Naive B cell (primary cell): ENCODE results near the gene MSMP. TPM values are rescaled to one million over a fixed set of nuclear protein-coding genes. Genes with fewer than 3 reads are reported as not detected.
A peak's percentile ranks its signal among the peaks of the same experiment; 100 is the strongest.

ENCODE experiments used
- ATAC-seq, 2 donors: fragments of 150-1000 bp; cut with Tn5 transposase; 2 replicates each; pipeline ENCODE4 v1.10.0; 2021; ENCODE audit warnings: low read depth in 2 of 2, mild to moderate bottlenecking in 2 of 2, moderate library complexity in 2 of 2
- DNase-seq: peaks from one replicate; pipeline ENCODE4 v3.0.0; 2022
- H3K27ac Mint-ChIP-seq, 6 donors: one replicate each; pipeline ENCODE4 v1.8.0; 2020 to 2022; ENCODE audit warnings: mild to moderate bottlenecking in 6 of 6, mixed read lengths in 6 of 6, moderate library complexity in 5 of 6, inconsistent platforms in 2 of 6
- H3K27me3 Mint-ChIP-seq, 3 donors: one replicate each; pipeline ENCODE4 v1.8.0; 2021 to 2022; ENCODE audit warnings: mixed read lengths in 3 of 3, mild to moderate bottlenecking in 1 of 3
- H3K36me3 Mint-ChIP-seq, 2 donors: one replicate each; pipeline ENCODE4 v1.8.0; 2020 to 2022; ENCODE audit warnings: mixed read lengths in 2 of 2, inconsistent platforms in 1 of 2, mild to moderate bottlenecking in 1 of 2
- H3K4me1 Mint-ChIP-seq, 3 donors: one replicate each; pipeline ENCODE4 v1.8.0; 2020 to 2022; ENCODE audit warnings: mixed read lengths in 3 of 3, inconsistent platforms in 1 of 3, mild to moderate bottlenecking in 1 of 3, moderate library complexity in 1 of 3
- H3K4me3 Mint-ChIP-seq, 8 donors: one replicate each; pipeline ENCODE4 v1.8.0; 2020 to 2022; ENCODE audit warnings: mild to moderate bottlenecking in 8 of 8, mixed read lengths in 8 of 8, moderate library complexity in 8 of 8, inconsistent platforms in 2 of 8
- H3K9me3 Mint-ChIP-seq, 7 donors: one replicate each; pipeline ENCODE4 v1.8.0; 2020 to 2022; ENCODE audit warnings: mixed read lengths in 7 of 7, mild to moderate bottlenecking in 5 of 7, inconsistent platforms in 2 of 7, moderate library complexity in 1 of 7
- polyA plus RNA-seq, 6 donors: library from polyadenylated mRNA; unstranded; fragments of 300-500 nt; fragmentation: Illumina TruSeq; gene quantifications; one replicate each; pipeline ENCODE4 v1.2.3, GENCODE V29; 2021; ENCODE audit warnings: low read depth in 6 of 6

The MSMP gene
- polyA plus RNA-seq, 6 donors from 2014 or later = 2.1 to 7.2 (median 3.6) TPM; not detected in 1

GRCh38 chr9:35705836-35706430, 48.1 kb downstream of the MSMP start:
- Mint-ChIP-seq H3K27me3 (no peaks in the 10 kb centered on the region), H3K4me1 (peaks cover 2 to 11% (median 10%) of the 10 kb centered on the region in 3 donors), H3K27ac (peak overlapping the region in 1 of 6 donors; percentile 62), H3K9me3 (no peaks in the 10 kb centered on the region), H3K36me3 (peaks cover 10 to 36% of the 10 kb centered on the region in 2 donors), H3K4me3 (no peak overlapping the region)
- ATAC-seq = no peak
- no peak for DNase-seq

- DNase-seq (no peak), ATAC-seq (no peak)
- H3K36me3 Mint-ChIP-seq = peaks cover 10 to 36% of the 10 kb centered on the region in 2 donors
- H3K4me3 Mint-ChIP-seq = no peak overlapping the region
- peak overlapping the region in 1 of 6 donors; percentile 62 for H3K27ac Mint-ChIP-seq
- no peaks in the 10 kb centered on the region for H3K9me3 Mint-ChIP-seq
- H3K27me3 Mint-ChIP-seq = no peaks in the 10 kb centered on the region
- H3K4me1 Mint-ChIP-seq = peaks cover 0 to 11% (median 10%) of the 10 kb centered on the region in 3 donors
These were observed 48.7 kb downstream of the MSMP start for GRCh38 chr9:35705372-35705771.

GRCh38 chr9:35703906-35704672, 50.0 kb downstream of the MSMP start:
- H3K4me1 Mint-ChIP-seq = peaks cover 0 to 11% (median 10%) of the 10 kb centered on the region in 3 donors
- H3K36me3 Mint-ChIP-seq = peaks cover 10 to 36% of the 10 kb centered on the region in 2 donors
- H3K4me3 Mint-ChIP-seq = no peak overlapping the region
- H3K9me3 Mint-ChIP-seq = no peaks in the 10 kb centered on the region
- no peak for ATAC-seq
- no peaks in the 10 kb centered on the region for H3K27me3 Mint-ChIP-seq
- DNase-seq = no peak
- peak overlapping the region in 1 of 6 donors; percentile 22 for H3K27ac Mint-ChIP-seq

Other genes with a start within 250 kb of the MSMP start
- gene TESK1, start 149.0 kb downstream of the MSMP start, polyA plus RNA-seq = 10 to 100 TPM in 1 of 6 donors, 1 to 10 TPM in 5; 3.0 to 18.8 (median 6.8) TPM
- gene CD72, start 135.9 kb downstream of the MSMP start, polyA plus RNA-seq = 100 to 1,000 TPM; 293 to 418 (median 315) TPM
- gene SIT1, start 103.3 kb downstream of the MSMP start, polyA plus RNA-seq = 100 to 1,000 TPM in 1 of 6 donors, 10 to 100 TPM in 5; 56.8 to 107 (median 73.5) TPM
- 10 to 100 TPM in 4 of 6 donors, not detected in 2; 41.0 to 72.3 (median 56.5) TPM for gene RMRP, start 96.3 kb downstream of the MSMP start, polyA plus RNA-seq
- gene CCDC107, start 96.0 kb downstream of the MSMP start, polyA plus RNA-seq = 10 to 100 TPM; 42.7 to 60.2 (median 51.5) TPM
- gene ARHGEF39, start 89.1 kb downstream of the MSMP start, polyA plus RNA-seq = 1 to 10 TPM in 5 of 6 donors, under 1 TPM in 1; 0.90 to 4.0 (median 2.4) TPM
- gene CA9, start 80.3 kb downstream of the MSMP start, polyA plus RNA-seq = not detected
- under 1 TPM in 1 of 6 donors, not detected in 5; 0.52 TPM for gene TPM2, start 64.4 kb downstream of the MSMP start, polyA plus RNA-seq
- 100 to 1,000 TPM in 1 of 6 donors, 10 to 100 TPM in 5; 15.6 to 128 (median 42.4) TPM for gene TLN1, start 22.1 kb downstream of the MSMP start, polyA plus RNA-seq
- gene CREB3, start 21.6 kb downstream of the MSMP start, polyA plus RNA-seq = 10 to 100 TPM; 24.8 to 41.0 (median 33.2) TPM
- 10 to 100 TPM; 31.7 to 49.1 (median 39.0) TPM for gene GBA2, start 5.0 kb downstream of the MSMP start, polyA plus RNA-seq
- gene RGP1, start 5.0 kb downstream of the MSMP start, polyA plus RNA-seq = 10 to 100 TPM in 1 of 6 donors, 1 to 10 TPM in 5; 1.9 to 14.2 (median 6.9) TPM
- 1 to 10 TPM in 1 of 6 donors, under 1 TPM in 2, not detected in 3; 0.70 to 1.4 (median 0.72) TPM for gene NPR2, start 37.3 kb upstream of the MSMP start, polyA plus RNA-seq
- gene SPAG8, start 58.0 kb upstream of the MSMP start, polyA plus RNA-seq = 1 to 10 TPM in 5 of 6 donors, not detected in 1; 1.2 to 1.7 (median 1.5) TPM
- 100 to 1,000 TPM in 1 of 6 donors, 10 to 100 TPM in 5; 69.4 to 109 (median 79.0) TPM for gene HINT2, start 60.8 kb upstream of the MSMP start, polyA plus RNA-seq
- not detected for gene FAM221B, start 74.5 kb upstream of the MSMP start, polyA plus RNA-seq
- 1 to 10 TPM; 1.7 to 3.3 (median 2.3) TPM for gene TMEM8B, start 75.0 kb upstream of the MSMP start, polyA plus RNA-seq
- gene OR13J1, start 116.1 kb upstream of the MSMP start, polyA plus RNA-seq = not detected
- gene HRCT1, start 151.9 kb upstream of the MSMP start, polyA plus RNA-seq = not detected
- gene SPAAR, start 155.2 kb upstream of the MSMP start, polyA plus RNA-seq = not detected
- not detected for gene OR2S2, start 203.9 kb upstream of the MSMP start, polyA plus RNA-seq